ENCODE data around the gene RB1. TPM values are rescaled to one million over a fixed set of nuclear protein-coding genes. Genes with fewer than 3 reads are reported as not detected.
A peak's percentile ranks its signal among the peaks of the same experiment; 100 is the strongest.

The RB1 gene
- total and polyA plus RNA-seq, 8 donors, result 9.3 to 53.6 (median 20.6) TPM

- no peak for TF ChIP-seq POLR2AphosphoS5 (IDR thresholded peaks at IDR 0.05)
- TF ChIP-seq CTCF (IDR thresholded peaks at IDR 0.05), result no peak
- TF ChIP-seq POLR2A (IDR thresholded peaks at IDR 0.05), result no peak
- no peak for TF ChIP-seq EP300 (IDR thresholded peaks at IDR 0.05)
- WGBS, 5 donors, result 40 to 55% (median 49%) methylated on average over 5 of the region's 5 CpGs
- peak in 1 of 2 donors; percentile 40 for DNase-seq
These were observed 106.6 kb downstream of the RB1 start for GRCh38 chr13:48410199-48410598.

GRCh38 chr13:48411147-48411794, 107.7 kb downstream of the RB1 start:
- H3K4me3 ChIP-seq, result peak overlapping the region; percentile 39 to 47 (median 43)
- WGBS, 5 donors, result 3 to 30% (median 11%) methylated on average over 1 of the region's 1 CpG
- H3K4me1 ChIP-seq, result peaks cover 0 to 30% (median 4%) of the 10 kb centered on the region in 4 donors
- intact Hi-C loops (cut with DNase I; ENCODE audit: low total_unique reads), result no loop called here
- peak in 1 of 2 donors; percentile 41 for DNase-seq
- H3K9me3 ChIP-seq, result no peaks in the 10 kb centered on the region
- peak overlapping the region in 4 of 5 donors; percentile 44 to 86 (median 68) for H3K27ac ChIP-seq
- H3K36me3 ChIP-seq, result peaks cover 0 to 3% (median 1%) of the 10 kb centered on the region in 4 donors
- no peak for TF ChIP-seq POLR2AphosphoS5 (IDR thresholded peaks at IDR 0.05)
- no peak for TF ChIP-seq CTCF (IDR thresholded peaks at IDR 0.05)
- no peak for TF ChIP-seq EP300 (IDR thresholded peaks at IDR 0.05)
- no peak for TF ChIP-seq POLR2A (IDR thresholded peaks at IDR 0.05)
- no peaks in the 10 kb centered on the region for H3K27me3 ChIP-seq

More at GRCh38 chr13:48410199-48410598, 106.6 kb downstream of the RB1 start:
- Histone ChIP-seq H3K4me1 (peaks cover 0 to 25% (median 4%) of the 10 kb centered on the region in 4 donors), H3K9me3 (no peaks in the 10 kb centered on the region), H3K27me3 (no peaks in the 10 kb centered on the region), H3K36me3 (no peaks in the 10 kb centered on the region), H3K4me3 (peak overlapping the region; percentile 8 to 47 (median 40)), H3K27ac (peak overlapping the region in 3 of 5 donors; percentile 19 to 86 (median 57))
- intact Hi-C loops (cut with DNase I; ENCODE audit: low total_unique reads), result no loop called here

- TF ChIP-seq POLR2A (IDR thresholded peaks at IDR 0.05) (no peak), EP300 (IDR thresholded peaks at IDR 0.05) (no peak), CTCF (IDR thresholded peaks at IDR 0.05) (no peak), POLR2AphosphoS5 (IDR thresholded peaks at IDR 0.05) (peak in 1 of 3 donors; percentile 7)
- DNase-seq, result peak in 1 of 2 donors; percentile 70
- peak overlapping the region; percentile 44 to 86 (median 57) for H3K27ac ChIP-seq
- peaks cover 0 to 10% (median 6%) of the 10 kb centered on the region in 4 donors for H3K36me3 ChIP-seq
- 7 to 27% (median 9%) methylated on average over 13 of the region's 13 CpGs for WGBS, 5 donors
- intact Hi-C loops (cut with DNase I; ENCODE audit: low total_unique reads), result no loop called here
- H3K9me3 ChIP-seq, result no peaks in the 10 kb centered on the region
- H3K27me3 ChIP-seq, result no peaks in the 10 kb centered on the region
- peaks cover 0 to 30% (median 4%) of the 10 kb centered on the region in 4 donors for H3K4me1 ChIP-seq
- H3K4me3 ChIP-seq, result peak overlapping the region; percentile 39 to 47 (median 43)
These were observed 108.4 kb downstream of the RB1 start for GRCh38 chr13:48411841-48412531.

GRCh38 chr13:48412881-48413351, 109.4 kb downstream of the RB1 start, which contains the start of gene LPAR6:
LPAR6 (minus strand) TSS chr13:48413113; CDS start chr13:48412423, 690 bp downstream.
- TF ChIP-seq CTCF (IDR thresholded peaks at IDR 0.05) (no peak), POLR2AphosphoS5 (IDR thresholded peaks at IDR 0.05) (peak; percentile 34 to 91 (median 73))
- H3K4me1 ChIP-seq, result peaks cover 0 to 24% (median 4%) of the 10 kb centered on the region in 4 donors
- H3K36me3 ChIP-seq, result peaks cover 0 to 16% (median 9%) of the 10 kb centered on the region in 4 donors
- WGBS, 5 donors, result 8 to 23% (median 11%) methylated on average over 4 of the region's 4 CpGs
- DNase-seq, result peak in 1 of 2 donors; percentile 86
- H3K4me3 ChIP-seq, result peak within 1 kb of the TSS; percentile 39 to 47 (median 43)
- peak within 1 kb of the TSS; percentile 31 to 86 (median 57) for H3K27ac ChIP-seq
- no peaks in the 10 kb centered on the region for H3K27me3 ChIP-seq
- H3K9me3 ChIP-seq, result no peaks in the 10 kb centered on the region
- intact Hi-C loops (cut with DNase I; ENCODE audit: low total_unique reads), result no loop called here
